OCI-M1 (cell line): ENCODE results near the gene FGD5.

ENCODE experiments used
- DNase-seq: peaks from one replicate; lab custom pipeline; 2025; lab: John Stamatoyannopoulos, UW

FGD5 gene

GRCh38 chr3:14929310-14930074, 110.7 kb downstream of the FGD5 start:
- no peak for DNase-seq

- no peak for DNase-seq
These were observed 115.2 kb downstream of the FGD5 start for GRCh38 chr3:14933820-14934425.

GRCh38 chr3:14935592-14936345, 117.0 kb downstream of the FGD5 start:
- DNase-seq = peak; percentile 21

GRCh38 chr3:14938954-14939353, 120.2 kb downstream of the FGD5 start:
- no peak for DNase-seq

GRCh38 chr3:14941871-14942270, 123.1 kb downstream of the FGD5 start:
- DNase-seq = no peak

GRCh38 chr3:14943042-14943441, 124.3 kb downstream of the FGD5 start:
- DNase-seq = no peak

GRCh38 chr3:14946236-14946635, 127.5 kb downstream of the FGD5 start:
- DNase-seq = peak; percentile 23

- DNase-seq = no peak
These were observed 128.0 kb downstream of the FGD5 start for GRCh38 chr3:14946739-14947099.

GRCh38 chr3:14947100-14947885, 128.5 kb downstream of the FGD5 start, which contains the start of gene NR2C2:
Gene NR2C2, plus strand, starts transcription at chr3:14947583. Its CDS starts 56,332 bp downstream, at chr3:15003915.
- DNase-seq = peak; percentile 89

GRCh38 chr3:14947886-14948608, 129.3 kb downstream of the FGD5 start:
- peak; percentile 98 for DNase-seq

- DNase-seq = no peak
These were observed 129.9 kb downstream of the FGD5 start for GRCh38 chr3:14948609-14949038.

- DNase-seq = no peak
These were observed 130.4 kb downstream of the FGD5 start for GRCh38 chr3:14949126-14949525.

GRCh38 chr3:14950274-14950673, 131.5 kb downstream of the FGD5 start:
- DNase-seq = no peak

- DNase-seq = no peak
These were observed 138.4 kb downstream of the FGD5 start for GRCh38 chr3:14957153-14957552.

- DNase-seq = no peak
These were observed 139.2 kb downstream of the FGD5 start for GRCh38 chr3:14957925-14958324.

GRCh38 chr3:14959359-14959943, 140.7 kb downstream of the FGD5 start:
- DNase-seq = peak; percentile 78

- DNase-seq = no peak
These were observed 144.0 kb downstream of the FGD5 start for GRCh38 chr3:14962762-14963161.

GRCh38 chr3:14967285-14967684, 148.5 kb downstream of the FGD5 start:
- DNase-seq = no peak

- DNase-seq = no peak
These were observed 150.9 kb downstream of the FGD5 start for GRCh38 chr3:14969671-14970070.

GRCh38 chr3:14976317-14976716, 157.6 kb downstream of the FGD5 start:
- DNase-seq = peak; percentile 44

- peak; percentile 58 for DNase-seq
These were observed 161.9 kb downstream of the FGD5 start for GRCh38 chr3:14980689-14981088.
